Esophagus muscularis mucosa (tissue), 3 donors: Measurements from ENCODE around the gene CEMP1.
A peak's percentile ranks its signal among the peaks of the same experiment; 100 is the strongest.

Experiments
- CTCF ChIP-seq, 3 experiments: fragments of 200-600 bp in 2 of 3; fragments of 450-650 bp in 1 of 3; sonication (generic) in 2 of 3; IDR thresholded peaks; one replicate each; pipeline ENCODE4 v1.5.1; 2017 to 2019; ENCODE audit warnings: antibody characterized with exemption in 3 of 3, mild to moderate bottlenecking in 2 of 3, moderate library complexity in 1 of 3
- POLR2AphosphoS5 ChIP-seq, 2 donors: sonication (generic); formaldehyde crosslinking; IDR thresholded peaks; one replicate each; pipeline ENCODE4 v1.6.1; 2017; ENCODE audit warnings: antibody characterized with exemption in 2 of 2

GRCh38 chr16:2532494-2533141, 1.4 kb upstream of the CEMP1 start:
- no peak for TF ChIP-seq CTCF (IDR thresholded peaks at IDR 0.05)
- peak; percentile 17 to 54 for TF ChIP-seq POLR2AphosphoS5 (IDR thresholded peaks at IDR 0.05)
